HCT116 (cell line): ENCODE data around the gene NUDT11.

Source experiments
- CTCF ChIP-seq, 3 experiments: fragments of 200-600 bp in 1 of 3; sonication (generic) in 1 of 3; IDR thresholded peaks in 2 of 3; conservative IDR thresholded peaks in 1 of 3; 2 replicates each; pipeline ENCODE4 v1.5.1; 2012 to 2017; ENCODE audit warnings: low read depth in 2 of 3, low read length in 2 of 3, antibody characterized with exemption in 1 of 3, borderline replicate concordance in 1 of 3, control low read depth in 1 of 3, mild to moderate bottlenecking in 1 of 3, mixed read lengths in 1 of 3, mixed run types in 1 of 3, moderate library complexity in 1 of 3; ENCODE audit not compliant: insufficient read depth in 1 of 3
- EGR1 ChIP-seq: IDR thresholded peaks from 2 replicates; pipeline ENCODE4 v1.6.1; 2012; ENCODE audit warnings: low read depth
- EZH2 ChIP-seq: fragments of 200-600 bp; sonication (generic); IDR thresholded peaks from 2 replicates; pipeline ENCODE4 v1.6.1; 2017; ENCODE audit warnings: antibody characterized with exemption, mixed run types
- MAX ChIP-seq: IDR thresholded peaks from 2 replicates; pipeline ENCODE4 v1.6.1; 2012
- POLR2A ChIP-seq: IDR thresholded peaks from 2 replicates; pipeline ENCODE4 v1.7.0; 2011; ENCODE audit warnings: borderline replicate concordance; ENCODE audit not compliant: insufficient read depth, insufficient read length; ENCODE audit errors: extremely low read depth
- TCF7L2 ChIP-seq: IDR thresholded peaks from 2 replicates; pipeline ENCODE4 v1.7.0; 2011; ENCODE audit warnings: borderline replicate concordance, inconsistent platforms; ENCODE audit not compliant: insufficient read depth, insufficient read length; ENCODE audit errors: extremely low read depth
- ZBTB33 ChIP-seq: IDR thresholded peaks from 2 replicates; pipeline ENCODE4 v1.6.1; 2011; ENCODE audit warnings: mild to moderate bottlenecking, low read length, moderate library complexity; ENCODE audit not compliant: insufficient replicate concordance; ENCODE audit errors: extremely low read depth
- ZFX ChIP-seq: fragments of 450-650 bp; IDR thresholded peaks from 2 replicates; pipeline ENCODE4 v1.6.1; 2017
- ZNF274 ChIP-seq: fragments of 200-500 bp; sonication (Bioruptor generic); IDR thresholded peaks from 2 replicates; pipeline ENCODE4 v1.6.1; 2014; ENCODE audit warnings: mild to moderate bottlenecking, low read depth, low read length, inconsistent platforms

DNA sequence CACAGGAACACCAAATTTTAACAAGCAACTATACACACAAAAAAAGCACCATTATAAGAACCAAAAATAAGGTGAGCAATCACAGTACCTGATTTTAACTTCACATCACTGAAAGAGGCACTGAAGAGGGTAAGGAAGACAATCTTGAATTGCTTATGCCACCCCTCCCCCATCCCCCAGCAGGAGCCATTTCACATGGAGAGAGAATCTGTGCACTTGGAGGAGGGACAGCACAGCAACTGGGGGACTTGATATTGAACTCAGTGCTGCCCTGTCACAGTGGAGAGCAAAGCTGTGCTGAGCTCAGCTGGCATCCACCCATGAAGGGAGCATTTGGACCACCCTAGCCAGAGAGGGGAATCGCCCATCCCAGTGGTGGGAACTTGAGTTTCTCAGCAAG is 56.0 kb downstream of the NUDT11 start:
- TF ChIP-seq POLR2A (no peak), CTCF (IDR thresholded peaks at IDR 0.05 in 2 of 3, conservative IDR thresholded peaks at IDR 0.05 in 1 of 3; ENCODE audit: borderline replicate concordance in 1 of 3, insufficient read depth in 1 of 3, low read depth in 2 of 3, low read length in 2 of 3) (no peak), ZNF274 (no peak), TCF7L2 (no peak), EGR1 (no peak), ZFX (no peak), MAX (no peak), ZBTB33 (no peak), EZH2 (no peak)
